Glomerular visceral epithelial cell (primary cell): Measurements from ENCODE around the gene CCNC.
"Not testable (repeated sequence)": the region's sequence is repeated elsewhere in the genome, so short reads cannot be mapped to it uniquely, and the experiment has no call there.

Experiments
- DNase-seq: peaks from one replicate; pipeline ENCODE4 v3.0.0-alpha.2; 2016; ENCODE audit errors: extremely low spot score

CCNC gene

GRCh38 chr6:99603421-99604165 lies 35.1 kb upstream of the CCNC start:
- peak; percentile 38 for DNase-seq

- DNase-seq = no peak
Observed at GRCh38 chr6:99602520-99603420, 34.3 kb upstream of the CCNC start.

DNA sequence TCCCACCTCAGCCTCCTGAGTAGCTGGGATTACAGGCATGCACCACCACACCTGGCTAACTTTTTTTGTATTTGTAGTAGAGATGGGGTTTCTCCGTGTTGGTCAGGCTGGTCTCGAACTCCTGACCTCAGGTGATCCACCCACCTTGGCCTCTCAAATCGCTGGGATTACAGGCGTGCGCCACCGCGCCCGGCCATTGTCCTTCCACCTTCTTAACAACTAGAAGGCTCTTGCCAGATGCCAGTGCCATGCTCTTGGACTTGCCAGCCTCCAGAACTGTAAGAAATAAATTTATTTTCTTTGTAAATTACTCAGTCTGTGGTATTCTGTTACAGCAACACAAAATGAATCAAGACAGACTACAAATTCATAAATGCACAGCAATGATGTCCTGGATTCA lies 26.2 kb upstream of the CCNC start:
- DNase-seq = not testable (repeated sequence)

DNA sequence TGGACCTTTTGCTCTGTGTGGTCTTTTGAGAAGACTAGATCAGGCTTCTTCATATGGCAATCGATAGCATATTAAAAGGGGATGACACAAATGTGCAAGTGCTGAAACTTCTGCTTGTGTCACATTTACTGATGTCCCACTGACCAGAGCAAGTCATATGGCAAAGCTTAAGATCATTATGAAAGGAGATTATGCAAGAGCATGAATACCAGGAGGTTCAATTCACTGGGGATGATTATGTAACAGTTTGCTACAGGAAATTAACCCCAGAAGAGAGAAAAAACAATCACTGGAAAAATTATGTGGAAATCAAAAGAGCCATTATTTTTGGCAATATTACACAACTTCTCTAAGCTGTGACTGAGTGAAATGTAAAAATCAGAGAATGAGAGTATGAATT lies 24.4 kb upstream of the CCNC start:
- no peak for DNase-seq

DNA sequence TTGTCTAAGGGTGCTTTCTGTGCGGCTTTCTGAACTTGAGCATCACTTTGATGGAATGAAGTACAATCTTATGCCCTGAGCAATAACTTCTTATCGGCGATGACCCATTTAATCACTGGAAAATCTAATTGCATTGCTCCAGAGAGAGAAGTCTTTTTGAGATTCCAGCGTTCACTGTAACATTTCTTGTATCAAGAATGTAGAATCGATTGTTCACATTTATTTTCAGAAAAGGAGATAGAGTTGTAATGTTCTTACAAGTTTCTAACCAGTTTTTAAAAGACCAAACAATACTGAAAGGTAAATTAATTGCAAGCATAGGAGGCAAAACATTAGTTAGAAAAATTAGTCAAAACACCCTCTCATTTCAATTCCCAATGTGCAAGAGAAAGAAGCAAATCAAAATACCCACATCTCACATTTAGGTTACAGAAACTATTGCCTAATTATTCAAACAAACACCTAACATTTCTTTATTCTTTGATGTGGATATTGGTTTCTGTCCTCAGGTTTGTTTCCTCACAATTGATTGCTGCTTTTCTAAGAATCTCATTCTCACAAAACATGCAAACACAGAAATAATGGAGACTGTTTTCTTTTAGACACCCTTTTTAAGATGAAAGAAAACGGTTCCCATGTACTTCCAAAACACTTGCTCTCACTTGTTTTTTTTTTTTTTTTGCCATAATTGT lies 23.4 kb upstream of the CCNC start:
- DNase-seq = no peak

DNA sequence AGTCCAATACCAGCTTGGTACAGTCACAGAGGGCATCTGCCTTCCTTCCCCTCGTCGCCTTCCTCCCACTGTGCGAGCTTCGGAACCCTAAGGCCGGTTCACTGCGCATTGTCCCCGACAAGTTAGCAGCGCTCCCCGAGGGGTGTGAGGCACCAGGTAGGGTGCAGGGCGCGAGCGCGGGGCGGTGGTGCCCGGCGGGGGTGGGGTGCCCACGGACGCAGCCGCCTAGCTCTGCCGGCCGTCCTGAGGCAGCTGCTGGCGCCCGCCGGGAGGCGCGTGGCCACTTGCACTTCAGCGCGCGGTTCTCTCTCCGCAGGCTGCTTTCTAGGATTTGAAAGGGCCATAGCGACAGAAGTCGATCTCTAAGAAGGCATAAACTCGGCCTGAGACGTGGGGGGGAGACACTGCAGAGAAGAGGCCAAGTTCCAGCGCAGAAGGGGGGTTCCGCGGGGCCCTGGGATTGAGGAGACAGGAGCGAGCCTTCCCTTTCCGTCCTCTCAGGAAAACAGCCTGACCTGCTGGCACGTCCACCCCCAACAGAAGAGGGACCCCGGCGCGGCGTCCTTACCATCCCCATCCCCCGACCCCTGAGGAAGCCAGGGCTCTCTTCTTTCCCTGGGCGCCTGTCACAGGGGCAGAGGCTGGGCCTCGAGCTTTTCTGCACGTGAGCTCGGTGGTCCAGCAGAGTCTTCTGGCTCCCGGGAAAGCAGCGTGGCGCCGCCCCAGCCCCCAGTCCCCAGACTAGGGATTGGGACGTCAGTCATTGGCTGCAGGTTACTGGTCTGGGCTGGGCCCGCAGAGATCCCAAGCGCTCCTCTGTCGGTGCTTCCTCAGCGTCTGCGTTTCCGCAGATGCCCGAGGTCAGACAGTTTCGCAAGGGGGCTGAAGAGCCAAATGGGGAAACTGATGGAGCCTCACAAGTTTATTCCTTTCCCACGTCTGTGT lies 22.5 kb upstream of the CCNC start:
- DNase-seq = no peak

GRCh38 chr6:99589907-99590493 lies 21.5 kb upstream of the CCNC start:
- DNase-seq = no peak

- DNase-seq = peak; percentile 11
Observed at GRCh38 chr6:99589290-99589672, 20.8 kb upstream of the CCNC start.

DNA sequence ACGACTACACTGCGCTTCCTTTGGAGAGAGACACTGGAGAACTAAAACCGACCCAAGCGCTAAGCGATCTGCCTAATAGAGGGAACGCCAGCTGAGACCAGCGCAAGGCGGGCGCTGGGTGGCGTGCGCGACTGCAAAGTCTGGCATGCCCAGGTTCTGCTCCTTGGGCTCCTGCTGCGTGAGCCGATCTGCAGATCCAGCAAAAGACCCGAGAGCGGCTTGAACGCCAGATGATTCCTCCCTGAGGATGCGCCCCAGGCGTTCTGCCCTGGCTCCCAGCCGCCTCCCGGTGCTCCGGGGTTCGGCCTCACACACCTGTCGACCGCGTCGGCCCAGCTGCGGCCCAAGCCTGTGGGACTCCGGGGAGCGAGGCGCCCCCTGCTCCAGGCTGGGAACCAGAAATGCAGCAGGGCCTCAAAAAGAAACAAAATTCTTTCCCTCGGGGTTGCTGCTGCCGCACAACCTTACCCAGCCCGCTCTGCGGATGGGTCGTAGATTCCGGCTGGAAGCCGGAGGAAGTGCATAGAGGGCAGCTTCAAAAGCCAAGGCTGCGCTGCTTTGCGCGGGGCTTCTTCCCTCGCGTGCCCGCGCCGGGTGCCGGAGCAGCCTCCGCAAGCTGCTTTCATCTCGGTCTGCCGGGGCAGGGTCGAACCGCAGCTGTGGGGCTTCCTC lies 20.3 kb upstream of the CCNC start:
- DNase-seq = peak; percentile 55

- DNase-seq = no peak
Observed at GRCh38 chr6:99587792-99588191, 19.3 kb upstream of the CCNC start.

DNA sequence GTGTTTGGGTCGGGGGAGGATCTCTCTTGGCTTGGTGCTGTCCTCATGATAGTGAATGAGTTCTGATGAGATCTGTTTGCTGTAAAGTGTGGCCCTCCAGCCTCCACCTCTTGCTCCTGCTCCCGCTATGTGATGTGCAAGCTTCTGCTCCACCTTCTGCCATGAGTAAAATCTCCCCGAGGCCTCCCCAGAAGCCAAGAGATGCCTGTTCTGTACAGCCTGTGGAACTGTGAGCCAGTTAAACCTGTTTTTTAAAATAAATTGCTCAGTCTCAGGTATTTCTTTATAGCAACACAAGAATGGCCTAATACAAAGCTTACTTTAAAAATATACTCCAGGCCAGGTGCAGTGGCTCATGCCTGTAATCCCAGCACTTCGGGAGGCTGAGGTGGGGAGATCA lies 11.3 kb upstream of the CCNC start:
- no peak for DNase-seq

GRCh38 chr6:99575544-99576227 lies 7.2 kb upstream of the CCNC start:
- DNase-seq = no peak

- DNase-seq = no peak
Observed at GRCh38 chr6:99573980-99574617, 5.6 kb upstream of the CCNC start.

DNA sequence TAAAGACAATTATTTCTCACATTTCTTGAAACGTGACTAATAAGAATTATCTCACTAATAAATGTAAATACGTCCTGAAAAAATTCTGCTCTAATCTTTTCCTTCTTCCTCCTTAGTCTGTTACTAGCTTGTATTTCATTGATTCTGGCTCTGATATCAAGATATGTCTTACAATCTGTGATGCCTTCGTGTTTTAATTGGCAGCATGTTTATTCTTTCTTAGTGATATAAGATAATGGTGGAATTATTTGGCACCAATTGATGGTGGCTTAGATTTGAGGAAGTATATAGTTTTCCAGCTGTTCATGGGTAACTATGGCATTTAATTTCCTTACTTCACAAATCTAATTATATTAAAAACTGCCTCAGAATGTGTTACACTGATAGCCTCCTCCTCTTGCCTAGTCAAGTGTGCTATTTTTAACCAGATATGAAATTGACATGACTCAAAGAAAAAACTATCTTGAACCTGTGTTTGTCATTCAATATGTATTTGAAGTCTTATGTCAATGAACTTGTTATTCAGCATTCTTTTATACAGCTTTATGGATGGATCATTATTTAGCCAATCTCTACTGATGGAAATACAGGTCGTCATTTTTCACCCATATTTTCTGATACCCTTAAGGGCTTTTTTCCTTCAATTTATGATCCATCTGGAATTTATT lies 5.3 kb downstream of the CCNC start:
- DNase-seq = no peak

DNA sequence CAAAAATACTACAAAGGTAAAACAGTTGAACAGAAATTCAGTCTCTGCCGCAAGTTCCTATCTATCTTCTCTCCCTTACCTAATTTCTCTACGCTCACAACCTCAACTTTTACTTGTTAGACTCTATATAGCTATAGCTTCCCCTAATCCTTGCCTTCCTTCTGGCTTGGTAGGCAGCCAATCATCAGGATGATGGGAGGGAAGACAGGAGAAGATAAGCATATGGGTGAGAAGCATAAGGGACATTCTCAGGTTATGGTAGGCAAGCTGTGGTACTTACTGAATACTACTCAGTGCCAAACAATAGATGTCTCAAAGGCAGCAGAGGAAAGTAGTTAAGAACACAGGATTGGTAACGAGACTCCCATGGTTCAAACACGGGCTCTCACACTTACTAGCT lies 7.8 kb downstream of the CCNC start:
- DNase-seq = no peak

- no peak for DNase-seq
Observed at GRCh38 chr6:99559057-99559456, 9.4 kb downstream of the CCNC start.

DNA sequence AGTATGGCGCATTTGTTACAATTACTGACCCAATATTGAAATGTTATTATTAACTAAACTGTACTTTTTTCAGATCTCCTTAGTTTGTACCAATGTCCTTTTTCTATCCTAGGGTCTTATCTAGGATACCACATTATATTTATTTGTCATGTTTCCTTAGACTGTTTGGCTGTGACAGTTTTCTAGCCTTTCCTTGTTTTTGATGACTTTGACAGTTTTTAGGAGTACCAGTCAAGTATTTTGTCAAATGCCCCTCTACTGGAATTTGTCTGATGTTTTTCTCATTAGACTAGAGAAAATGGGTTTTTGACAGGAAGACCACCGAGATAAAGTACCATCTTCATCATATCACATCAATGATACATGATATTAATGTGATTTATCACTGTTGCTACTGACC lies 14.6 kb downstream of the CCNC start:
- no peak for DNase-seq

- no peak for DNase-seq
Observed at GRCh38 chr6:99550046-99550748, 18.3 kb downstream of the CCNC start.
